SK-N-SH treated with all-trans-retinoic acid at 6 μM for 48 hours (cell line): ENCODE data around the gene CFAP65.

ENCODE experiments used
- PATZ1 ChIP-seq: fragments of 250-450 bp; sonication (Bioruptor Pico); IDR thresholded peaks from 2 replicates; pipeline ENCODE4 v1.8.0; 2020; ENCODE audit warnings: mild to moderate bottlenecking, moderate library complexity, borderline replicate concordance
- PPARA ChIP-seq: fragments of 250-450 bp; sonication (Bioruptor Pico); IDR thresholded peaks from 2 replicates; pipeline ENCODE4 v1.5.0; 2020; ENCODE audit warnings: mild to moderate bottlenecking, borderline replicate concordance
- TCF4 ChIP-seq: fragments of 250-450 bp; sonication (Bioruptor Pico); IDR thresholded peaks from 2 replicates; pipeline ENCODE4 v1.8.0; 2021; ENCODE audit warnings: mild to moderate bottlenecking, moderate library complexity, borderline replicate concordance

GRCh38 chr2:218999881-219000568 is 41.3 kb downstream of the CFAP65 start:
- peak; percentile 50; the same call in 1 of the 2 replicates for TF ChIP-seq TCF4
- no peak for TF ChIP-seq PPARA (CRISPR knock-in tag)
- TF ChIP-seq PATZ1 (CRISPR knock-in tag): no peak
